ENCODE data around the gene CCL22.
"Not testable (repeated sequence)": the region's sequence is repeated elsewhere in the genome, so short reads cannot be mapped to it uniquely, and the experiment has no call there.

The CCL22 gene

DNA sequence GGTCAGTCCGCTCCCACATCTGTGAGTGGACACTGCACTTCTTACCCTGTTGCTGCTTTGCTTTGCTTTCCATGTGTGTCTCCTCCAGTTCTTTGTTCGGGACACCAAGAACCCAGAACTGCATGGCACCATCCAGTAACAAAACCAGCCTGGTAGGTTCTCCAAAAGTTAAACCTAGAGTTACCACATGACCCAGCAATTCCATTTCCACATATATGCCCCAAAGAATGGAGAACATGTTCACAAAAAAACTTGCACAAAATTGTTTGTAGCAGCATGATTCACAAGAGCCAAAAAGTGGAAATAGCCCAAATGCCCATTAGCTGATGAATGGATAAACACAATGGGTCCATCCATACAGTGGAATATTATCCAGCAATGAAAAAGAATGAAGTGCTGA is 10.3 kb upstream of the CCL22 start:
- DNase-seq, result no peak

GRCh38 chr16:57349212-57350031 is 9.2 kb upstream of the CCL22 start:
- DNase-seq, result no peak

GRCh38 chr16:57352636-57353047 is 5.9 kb upstream of the CCL22 start:
- DNase-seq, result no peak

DNA sequence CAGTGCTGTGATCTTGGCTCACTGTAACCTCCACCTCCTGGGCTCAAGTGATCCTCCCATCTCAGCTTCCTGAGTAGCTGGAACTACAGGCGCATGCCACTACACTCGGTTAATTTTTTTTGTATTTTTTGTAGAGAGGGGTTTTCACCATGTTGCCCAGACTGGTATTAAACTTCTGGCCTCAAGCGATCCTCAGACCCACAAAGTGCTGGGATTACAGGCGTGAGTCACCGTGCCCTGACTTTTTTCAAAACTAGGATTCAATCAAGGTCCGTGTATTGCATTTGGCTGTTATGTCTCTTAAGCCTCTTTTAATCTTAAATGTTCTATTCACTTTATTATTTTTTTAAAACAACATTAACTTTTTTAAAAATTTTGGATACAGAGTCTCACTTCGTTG is 4.3 kb upstream of the CCL22 start:
- DNase-seq, result no peak

GRCh38 chr16:57355898-57356414 is 2.6 kb upstream of the CCL22 start:
- DNase-seq, result no peak

DNA sequence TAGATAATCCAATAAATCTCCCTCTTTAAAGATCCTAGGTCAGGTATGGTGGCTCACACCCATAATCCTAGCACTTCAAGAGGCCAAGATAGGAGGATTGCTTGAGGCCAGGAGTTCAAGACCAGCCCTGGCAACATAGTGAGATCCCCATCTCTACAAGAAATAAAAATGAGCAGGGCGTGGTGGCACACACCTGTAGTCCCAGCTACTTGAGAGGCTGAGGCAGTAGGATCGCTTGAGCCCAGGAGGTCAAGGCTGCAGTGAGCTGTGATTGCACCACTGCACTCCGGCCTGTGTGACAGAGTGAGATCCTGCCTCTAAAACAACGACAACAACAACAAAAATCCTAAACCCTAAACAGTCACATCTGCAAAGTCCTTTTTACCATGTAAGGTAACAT is 2.0 kb upstream of the CCL22 start:
- DNase-seq, result no peak

- no peak for DNase-seq
Observed at GRCh38 chr16:57357330-57358085, 1.1 kb upstream of the CCL22 start.

DNA sequence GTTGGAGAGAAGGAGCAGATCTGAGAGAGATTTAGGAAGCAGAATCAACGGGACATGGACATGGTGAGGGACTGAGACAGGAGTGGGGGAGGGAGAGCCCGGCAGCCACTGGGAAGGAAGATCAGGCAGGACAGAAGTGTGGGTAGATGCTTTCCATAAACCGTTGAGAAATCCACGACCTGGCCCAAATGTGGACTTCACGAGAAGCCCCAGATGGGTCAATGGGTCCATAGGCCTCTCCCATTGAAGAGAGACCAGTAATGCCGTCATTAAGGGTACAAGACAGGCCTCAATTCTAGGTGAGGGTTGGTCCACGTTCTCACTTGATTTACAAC is 530 bp upstream of the CCL22 start:
- no peak for DNase-seq

- no peak for DNase-seq
Observed at GRCh38 chr16:57360321-57360935, 1.8 kb downstream of the CCL22 start.

- DNase-seq, result no peak
Observed at GRCh38 chr16:57361404-57361803, 2.8 kb downstream of the CCL22 start.

GRCh38 chr16:57364143-57364542 is 5.6 kb downstream of the CCL22 start:
- DNase-seq, result no peak

DNA sequence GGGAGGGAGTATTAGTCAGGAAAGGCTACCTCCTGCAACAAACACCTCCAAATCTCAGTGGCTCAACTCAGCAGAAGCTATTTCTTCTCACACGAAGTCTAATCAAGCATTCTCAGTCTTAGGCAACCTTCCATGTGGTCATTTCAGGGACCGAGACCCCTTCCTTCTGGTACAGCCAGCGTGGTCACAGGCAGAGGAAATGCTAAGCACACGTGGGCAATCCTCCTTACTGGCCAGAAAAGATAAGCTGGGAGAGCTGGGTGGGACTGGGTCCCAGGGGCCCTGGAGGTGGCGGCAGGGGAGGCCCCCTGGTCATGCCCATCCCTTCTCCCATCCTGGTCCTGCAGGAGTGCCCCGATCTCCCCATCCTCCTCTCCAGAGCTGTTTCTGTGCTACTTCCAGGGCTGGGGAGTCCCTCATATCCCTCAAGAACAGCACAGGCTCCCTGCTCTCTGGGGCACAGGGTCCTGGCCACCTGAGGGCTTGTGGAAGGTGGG is 8.0 kb downstream of the CCL22 start:
- DNase-seq, result no peak

GRCh38 chr16:57367116-57367752 is 8.7 kb downstream of the CCL22 start:
- no peak for DNase-seq

DNA sequence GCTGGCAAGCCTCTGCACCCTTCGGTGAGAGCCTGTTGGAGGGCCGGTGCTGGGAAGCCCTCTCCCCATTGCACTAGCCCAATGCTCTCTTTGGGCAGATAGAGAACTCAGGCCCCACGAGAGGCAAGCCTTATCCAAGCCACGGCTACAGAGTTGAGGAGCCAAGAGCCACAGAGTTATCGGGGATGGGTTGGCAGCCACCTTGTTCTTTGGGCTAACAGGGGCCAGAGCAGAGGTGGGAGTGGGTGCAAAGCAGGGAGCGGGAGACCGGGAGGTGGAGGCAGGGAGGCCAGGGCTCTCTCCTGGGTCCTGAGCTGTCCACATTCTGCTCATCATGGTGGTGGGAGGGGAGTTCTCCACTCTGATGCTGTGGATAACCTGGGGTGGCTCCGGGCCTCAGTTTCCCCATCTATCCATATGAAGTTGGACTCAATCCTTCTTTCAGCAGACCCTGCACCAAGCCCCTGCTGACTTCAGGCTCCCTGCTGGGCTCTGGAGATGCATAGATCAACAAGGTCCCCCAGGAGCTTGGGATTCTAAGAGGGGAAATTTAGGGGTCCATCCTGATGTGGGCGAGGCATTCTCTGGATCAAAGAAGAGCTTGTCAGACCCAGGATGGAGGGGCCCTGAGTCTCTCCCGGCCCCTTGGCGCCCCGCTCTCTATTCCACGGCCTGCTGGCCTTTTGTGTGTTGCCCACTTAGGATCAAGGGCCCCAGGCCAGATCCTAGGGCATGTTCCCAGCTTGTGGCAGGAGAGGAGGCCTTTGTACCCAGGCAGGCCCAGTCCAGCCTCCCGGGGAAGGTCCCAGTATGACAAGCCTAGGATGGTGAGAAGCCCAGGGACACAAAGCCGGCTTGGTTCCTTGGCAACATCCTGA is 13.2 kb downstream of the CCL22 start:
- DNase-seq, result no peak

DNA sequence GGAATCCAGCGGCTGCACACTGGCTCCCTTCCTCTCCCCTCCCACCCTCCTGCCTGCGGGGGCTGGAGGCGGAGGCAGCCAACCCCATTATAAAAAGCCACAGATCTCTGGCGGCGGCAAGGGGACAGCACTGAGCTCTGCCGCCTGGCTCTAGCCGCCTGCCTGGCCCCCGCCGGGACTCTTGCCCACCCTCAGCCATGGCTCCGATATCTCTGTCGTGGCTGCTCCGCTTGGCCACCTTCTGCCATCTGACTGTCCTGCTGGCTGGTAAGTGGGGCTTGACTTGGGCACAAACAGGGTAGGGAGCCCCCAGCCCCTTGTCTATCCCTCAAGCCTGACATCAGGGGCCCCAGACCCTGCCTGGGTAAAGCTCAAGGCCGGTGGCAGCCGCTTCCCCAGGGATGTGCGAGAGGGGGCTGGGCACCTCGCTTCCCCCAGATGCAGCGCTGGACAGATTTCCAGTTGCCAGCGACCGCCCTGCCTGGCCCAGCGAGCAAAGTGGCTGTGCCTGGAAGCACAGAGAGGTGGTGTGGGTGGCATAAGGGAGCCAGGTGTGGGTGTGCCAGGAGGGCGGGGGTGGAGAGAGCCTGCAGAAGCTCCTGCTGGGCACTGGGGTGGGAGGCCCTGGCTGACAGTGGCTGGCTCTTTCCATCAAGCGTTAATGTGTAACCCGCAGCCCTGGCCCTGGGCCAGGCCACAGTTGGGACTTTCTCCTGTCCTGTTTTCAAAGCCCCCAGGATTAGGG is 14.0 kb downstream of the CCL22 start, which contains the start of gene CX3CL1:
Gene CX3CL1 (plus strand): TSS at position 119 of the 745 bp plus-strand sequence. CDS start 79 bp downstream, at position 198.
- DNase-seq, result no peak

DNA sequence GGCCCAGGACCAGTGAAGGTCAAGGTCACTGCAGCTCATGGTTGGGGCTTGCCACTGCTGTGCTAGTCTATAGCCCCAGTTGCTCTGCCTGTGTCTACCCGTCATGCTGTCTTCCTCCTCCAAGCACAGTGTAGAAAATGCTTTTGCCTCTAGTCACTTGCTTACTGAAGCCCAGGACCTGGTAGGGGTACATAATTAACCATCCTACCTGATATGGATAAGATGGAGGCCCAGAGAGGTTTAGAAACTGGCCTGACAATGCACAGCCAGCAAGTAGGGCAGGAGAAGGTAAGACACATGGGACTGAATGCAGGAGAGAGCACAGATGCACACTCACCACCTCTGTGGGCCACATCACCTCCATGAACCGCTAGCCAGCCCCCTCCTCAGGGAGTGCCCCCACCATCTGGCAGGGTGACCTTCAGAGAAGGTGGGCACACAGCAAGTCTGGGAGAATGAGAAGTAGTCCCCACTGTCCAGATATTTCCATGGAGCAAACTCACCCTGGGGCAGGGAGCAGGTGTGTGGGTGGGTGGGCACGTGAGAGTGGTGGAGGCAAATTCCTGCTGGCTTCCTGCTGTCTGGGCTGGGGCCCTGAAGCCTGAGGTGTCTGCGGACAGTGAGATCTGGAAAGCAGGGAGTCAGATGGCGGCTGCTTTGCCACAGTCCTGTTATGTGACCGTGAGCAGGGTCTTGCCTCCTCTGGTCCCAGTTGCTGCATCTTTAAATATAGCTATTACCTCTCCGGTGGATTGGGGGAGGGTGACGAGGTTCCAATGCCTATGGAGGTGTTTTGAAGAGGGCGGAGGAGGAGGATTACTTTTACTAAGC is 14.7 kb downstream of the CCL22 start:
- DNase-seq, result no peak

DNA sequence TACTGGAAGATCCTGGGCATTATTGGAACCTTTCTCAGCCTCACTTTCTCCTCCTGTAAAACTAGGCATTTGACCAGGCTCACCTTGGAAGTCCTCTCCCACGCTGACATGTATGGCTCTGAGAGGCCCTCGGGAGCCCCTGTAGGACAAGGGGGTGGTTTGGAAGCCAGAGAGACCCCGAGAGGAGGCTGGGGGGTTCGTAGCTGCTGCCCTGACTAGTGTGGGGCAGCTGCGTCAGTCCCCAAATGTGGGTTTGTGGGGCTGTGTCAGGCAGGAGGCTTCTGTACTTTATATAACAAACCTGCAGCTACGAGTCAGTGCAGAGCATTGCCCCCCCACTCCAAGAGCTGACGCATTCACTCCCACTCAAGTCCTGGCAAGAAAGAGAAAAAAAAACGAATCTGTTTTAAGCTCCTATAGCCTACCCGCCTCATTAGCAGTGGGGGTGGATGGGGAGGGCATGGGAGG is 15.5 kb downstream of the CCL22 start:
- no peak for DNase-seq

DNA sequence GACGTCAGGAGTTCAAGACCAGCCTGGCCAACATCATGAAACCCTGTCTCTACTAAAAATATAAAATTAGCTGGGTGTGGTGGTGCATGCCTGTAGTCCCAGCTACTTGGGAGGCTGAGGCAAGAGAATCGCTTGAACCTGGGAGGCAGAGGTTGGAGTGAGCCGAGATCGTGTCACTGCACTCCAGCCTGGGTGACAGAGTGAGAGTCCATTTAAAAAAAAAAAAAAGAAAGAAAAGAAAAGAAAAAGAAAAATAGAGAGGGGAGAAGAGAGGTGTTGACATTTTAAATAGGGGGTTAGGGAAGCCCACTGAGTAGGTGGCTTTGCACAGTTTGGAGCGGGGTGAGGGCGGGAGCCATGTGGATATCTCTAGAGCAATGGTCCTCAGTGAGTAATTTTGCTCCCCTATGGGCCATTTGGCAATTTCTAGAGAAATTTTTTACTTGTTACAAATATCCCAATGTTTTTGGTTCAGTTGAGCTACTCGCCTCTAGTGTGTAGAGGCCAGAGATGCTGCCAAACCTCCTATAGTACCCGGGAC is 16.4 kb downstream of the CCL22 start:
- not testable (repeated sequence) for DNase-seq

DNA sequence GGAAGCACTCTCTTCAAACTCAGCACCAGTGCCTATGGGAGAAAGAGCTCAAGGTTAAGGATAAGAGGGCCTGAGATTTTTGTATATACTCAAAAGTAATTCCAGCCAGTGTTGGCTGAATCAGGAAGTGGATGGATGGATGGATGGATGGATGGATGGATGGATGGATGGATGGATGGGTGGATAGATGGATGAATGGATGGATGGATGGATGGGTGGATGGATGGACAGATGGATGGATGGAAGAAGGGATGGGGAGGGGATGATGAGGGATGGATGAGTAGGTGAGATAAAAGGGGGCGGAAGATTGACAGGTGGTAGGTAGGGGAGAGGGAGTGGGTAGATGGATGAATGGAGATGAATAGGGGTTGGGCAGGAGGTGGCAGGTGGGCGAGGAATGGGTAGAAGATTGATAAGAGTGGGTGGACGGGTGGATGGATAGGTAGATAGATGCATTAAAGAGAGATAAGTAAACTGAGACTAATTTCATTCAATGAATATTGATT is 17.8 kb downstream of the CCL22 start:
- DNase-seq, result no peak

Measured in NCI-H1694 treated with DMSO at 0.1 percent for 48 hours (cell line).